ENCODE results near the gene TMEM221. TPM values are rescaled to one million over a fixed set of nuclear protein-coding genes. Genes with fewer than 3 reads are reported as not detected.

The TMEM221 gene
- total and polyA plus RNA-seq, 10 of the 15 experiments (the other 5 are each of a cell fraction or from before 2014, with no cell fraction given) = 0.04 to 0.24 TPM; not detected in 8

DNA sequence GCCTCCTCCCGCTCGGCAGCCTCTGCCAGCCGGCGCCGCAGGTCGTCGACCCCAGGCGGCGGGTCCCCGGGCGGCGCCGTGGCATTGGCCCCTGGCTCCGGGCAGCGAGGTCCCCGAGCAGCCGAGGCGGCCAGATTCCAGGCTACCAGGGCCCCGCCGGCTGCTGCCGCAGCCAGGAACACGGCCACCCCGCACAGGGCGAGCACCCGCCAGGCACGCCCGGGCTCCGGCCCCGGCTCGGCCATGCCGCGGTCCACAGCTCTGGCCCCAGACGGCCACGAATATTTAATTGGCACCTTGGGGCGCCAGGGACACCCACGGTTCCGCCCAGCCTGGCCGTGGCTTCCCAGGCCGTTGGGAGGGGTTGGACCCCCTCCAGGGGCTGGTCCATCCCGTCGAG lies 54.6 kb downstream of the TMEM221 start, which contains the start of gene CCDC194:
Gene CCDC194, minus strand, starts transcription at position 283 of the 400 bp plus-strand sequence. Its CDS starts 38 bp downstream, at position 245.
- ChIA-PET CTCF (interaction anchor here (0.8 to 4.0 kb wide), 7 partner anchors 8 to 90 kb away, joined by 3 to 36 read pairs (median 7); no protein-coding TSS in a partner anchor), RAD21 (ENCODE audit: unreplicated experiment) (no interaction called here), POLR2A (interaction anchor here (0.7 kb wide), 1 partner anchor 205 kb away, joined by 4 read pairs; no protein-coding TSS in a partner anchor), SMC1A (ENCODE audit: uncharacterized antibody, unreplicated experiment) (interaction anchor here (0.9 to 1.2 kb wide), 2 partner anchors 22 to 74 kb away, joined by 3 read pairs; no protein-coding TSS in a partner anchor)
- Histone ChIP-seq H3K9me3 (replicated peaks; ENCODE audit: control insufficient read depth, insufficient read depth, low read length) (no peaks in the 10 kb centered on the region; the same call in 1 of the 3 replicates), H2AFZ (ENCODE audit: control insufficient read depth, low read depth, low read length) (no peak within 1 kb of the TSS), H3K79me2 (ENCODE audit: control insufficient read depth, insufficient read depth, low read length) (no peaks in the 10 kb centered on the region), H3K27me3 (replicated peaks in 1 of 2; ENCODE audit: control insufficient read depth in 2 of 2, insufficient read depth in 2 of 2, low read length in 1 of 2) (peaks cover 2 to 3% of the 10 kb centered on the region in 2 experiments; a peak in 3 of 4 replicates), H3K4me1 (ENCODE audit: control insufficient read depth, insufficient read depth, low read length) (peaks cover 9% of the 10 kb centered on the region), H3K9ac (ENCODE audit: control insufficient read depth, insufficient read depth, low read length) (no peak within 1 kb of the TSS), H3K4me3 (no peak within 1 kb of the TSS), H3K4me2 (ENCODE audit: control insufficient read depth, insufficient read depth) (no peak within 1 kb of the TSS), H3K36me3 (ENCODE audit: control insufficient read depth in 2 of 2, insufficient read depth in 2 of 2, low read length in 1 of 2) (peaks cover 3 to 5% of the 10 kb centered on the region in 2 experiments; a peak in 2 of 4 replicates), H4K20me1 (ENCODE audit: control insufficient read depth, insufficient read depth) (no peaks in the 10 kb centered on the region), H3K27ac (ENCODE audit: control insufficient read depth, insufficient read depth) (no peak within 1 kb of the TSS)
- 69% methylated on average over 41 of the region's 41 CpGs for WGBS (ENCODE audit: insufficient coverage, insufficient replicate concordance, low lambda C conversion rate, missing lambda C conversion rate)
- FAIRE-seq (no peak), ATAC-seq (no peak), DNase-seq (ENCODE audit: low read depth, low spot score) (no peak)
- no TSS peak for BruUV-seq (replicated peaks)
- TF ChIP-seq POLR2A (IDR thresholded peaks at IDR 0.05; ENCODE audit: low read depth, low read length) (peak; percentile 61), LARP7 (IDR thresholded peaks at IDR 0.05) (no peak)
- TF ChIP-seq, protein P1, sequence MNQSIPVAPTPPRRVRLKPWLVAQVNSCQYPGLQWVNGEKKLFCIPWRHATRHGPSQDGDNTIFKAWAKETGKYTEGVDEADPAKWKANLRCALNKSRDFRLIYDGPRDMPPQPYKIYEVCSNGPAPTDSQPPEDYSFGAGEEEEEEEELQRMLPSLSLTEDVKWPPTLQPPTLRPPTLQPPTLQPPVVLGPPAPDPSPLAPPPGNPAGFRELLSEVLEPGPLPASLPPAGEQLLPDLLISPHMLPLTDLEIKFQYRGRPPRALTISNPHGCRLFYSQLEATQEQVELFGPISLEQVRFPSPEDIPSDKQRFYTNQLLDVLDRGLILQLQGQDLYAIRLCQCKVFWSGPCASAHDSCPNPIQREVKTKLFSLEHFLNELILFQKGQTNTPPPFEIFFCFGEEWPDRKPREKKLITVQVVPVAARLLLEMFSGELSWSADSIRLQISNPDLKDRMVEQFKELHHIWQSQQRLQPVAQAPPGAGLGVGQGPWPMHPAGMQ (IDR thresholded peaks at IDR 0.05; ENCODE audit: borderline replicate concordance) = no peak
- intact Hi-C loops (cut with micrococcal nuclease; ENCODE audit: unreplicated experiment) = no loop called here
- in situ Hi-C loops (cut with MboI) = no loop called here

- no peak for ATAC-seq
- no TSS peak for BruUV-seq (replicated peaks)
- no peaks in the 10 kb centered on the region; the same call in 1 of the 3 replicates for H3K9me3 ChIP-seq (replicated peaks; ENCODE audit: control insufficient read depth, insufficient read depth, low read length)
- peaks cover 0 to 5% of the 10 kb centered on the region in 2 experiments; a peak in 1 of 4 replicates for H3K36me3 ChIP-seq (ENCODE audit: control insufficient read depth in 2 of 2, insufficient read depth in 2 of 2, low read length in 1 of 2)
- H3K27me3 ChIP-seq (replicated peaks in 1 of 2; ENCODE audit: control insufficient read depth in 2 of 2, insufficient read depth in 2 of 2, low read length in 1 of 2) = peaks cover 2 to 3% of the 10 kb centered on the region in 2 experiments; a peak in 3 of 4 replicates
- POLR2A ChIA-PET = interaction anchor here (0.7 kb wide), 1 partner anchor 204 kb away, joined by 4 read pairs; no protein-coding TSS in a partner anchor
- WGBS (ENCODE audit: insufficient coverage, insufficient replicate concordance, low lambda C conversion rate, missing lambda C conversion rate) = 47% methylated on average over 2 of the region's 2 CpGs
- H3K9ac ChIP-seq (ENCODE audit: control insufficient read depth, insufficient read depth, low read length) = no peak overlapping the region
- RAD21 ChIA-PET (ENCODE audit: unreplicated experiment) = no interaction called here
- no peak overlapping the region for H3K27ac ChIP-seq (ENCODE audit: control insufficient read depth, insufficient read depth)
- TF ChIP-seq NFYB (IDR thresholded peaks at IDR 0.05; ENCODE audit: insufficient read depth, low read depth, low read length) (no peak), JUND (IDR thresholded peaks at IDR 0.05; ENCODE audit: low read depth, low read length) (no peak), BACH1 (IDR thresholded peaks at IDR 0.05; ENCODE audit: borderline replicate concordance) (no peak), POLR2AphosphoS5 (IDR thresholded peaks at IDR 0.05; ENCODE audit: low read length) (no peak)
- TF ChIP-seq, protein P2, sequence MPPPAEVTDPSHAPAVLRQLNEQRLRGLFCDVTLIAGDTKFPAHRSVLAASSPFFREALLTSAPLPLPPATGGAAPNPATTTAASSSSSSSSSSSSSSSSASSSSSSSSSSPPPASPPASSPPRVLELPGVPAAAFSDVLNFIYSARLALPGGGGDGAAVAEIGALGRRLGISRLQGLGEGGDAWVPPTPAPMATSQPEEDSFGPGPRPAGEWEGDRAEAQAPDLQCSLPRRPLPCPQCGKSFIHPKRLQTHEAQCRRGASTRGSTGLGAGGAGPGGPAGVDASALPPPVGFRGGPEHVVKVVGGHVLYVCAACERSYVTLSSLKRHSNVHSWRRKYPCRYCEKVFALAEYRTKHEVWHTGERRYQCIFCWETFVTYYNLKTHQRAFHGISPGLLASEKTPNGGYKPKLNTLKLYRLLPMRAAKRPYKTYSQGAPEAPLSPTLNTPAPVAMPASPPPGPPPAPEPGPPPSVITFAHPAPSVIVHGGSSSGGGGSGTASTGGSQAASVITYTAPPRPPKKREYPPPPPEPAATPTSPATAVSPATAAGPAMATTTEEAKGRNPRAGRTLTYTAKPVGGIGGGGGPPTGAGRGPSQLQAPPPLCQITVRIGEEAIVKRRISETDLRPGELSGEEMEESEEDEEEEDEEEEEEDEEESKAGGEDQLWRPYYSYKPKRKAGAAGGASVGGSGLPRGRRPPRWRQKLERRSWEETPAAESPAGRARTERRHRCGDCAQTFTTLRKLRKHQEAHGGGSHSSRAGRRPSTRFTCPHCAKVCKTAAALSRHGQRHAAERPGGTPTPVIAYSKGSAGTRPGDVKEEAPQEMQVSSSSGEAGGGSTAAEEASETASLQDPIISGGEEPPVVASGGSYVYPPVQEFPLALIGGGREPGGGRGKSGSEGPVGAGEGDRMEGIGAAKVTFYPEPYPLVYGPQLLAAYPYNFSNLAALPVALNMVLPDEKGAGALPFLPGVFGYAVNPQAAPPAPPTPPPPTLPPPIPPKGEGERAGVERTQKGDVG (CRISPR knock-in tag; IDR thresholded peaks at IDR 0.05) = no peak
- TF ChIP-seq, protein P3, sequence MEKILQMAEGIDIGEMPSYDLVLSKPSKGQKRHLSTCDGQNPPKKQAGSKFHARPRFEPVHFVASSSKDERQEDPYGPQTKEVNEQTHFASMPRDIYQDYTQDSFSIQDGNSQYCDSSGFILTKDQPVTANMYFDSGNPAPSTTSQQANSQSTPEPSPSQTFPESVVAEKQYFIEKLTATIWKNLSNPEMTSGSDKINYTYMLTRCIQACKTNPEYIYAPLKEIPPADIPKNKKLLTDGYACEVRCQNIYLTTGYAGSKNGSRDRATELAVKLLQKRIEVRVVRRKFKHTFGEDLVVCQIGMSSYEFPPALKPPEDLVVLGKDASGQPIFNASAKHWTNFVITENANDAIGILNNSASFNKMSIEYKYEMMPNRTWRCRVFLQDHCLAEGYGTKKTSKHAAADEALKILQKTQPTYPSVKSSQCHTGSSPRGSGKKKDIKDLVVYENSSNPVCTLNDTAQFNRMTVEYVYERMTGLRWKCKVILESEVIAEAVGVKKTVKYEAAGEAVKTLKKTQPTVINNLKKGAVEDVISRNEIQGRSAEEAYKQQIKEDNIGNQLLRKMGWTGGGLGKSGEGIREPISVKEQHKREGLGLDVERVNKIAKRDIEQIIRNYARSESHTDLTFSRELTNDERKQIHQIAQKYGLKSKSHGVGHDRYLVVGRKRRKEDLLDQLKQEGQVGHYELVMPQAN (conservative IDR thresholded peaks at IDR 0.05) = no peak
- H3K4me1 ChIP-seq (ENCODE audit: control insufficient read depth, insufficient read depth, low read length) = peaks cover 9% of the 10 kb centered on the region
- in situ Hi-C loops (cut with MboI) (no loop called here), intact Hi-C loops (cut with micrococcal nuclease; ENCODE audit: unreplicated experiment) (no loop called here)
- no peaks in the 10 kb centered on the region for H3K79me2 ChIP-seq (ENCODE audit: control insufficient read depth, insufficient read depth, low read length)
- CTCF ChIA-PET = interaction anchor here (0.6 to 4.0 kb wide), 4 partner anchors 32 to 103 kb away, joined by 3 to 36 read pairs (median 4); no protein-coding TSS in a partner anchor
- SMC1A ChIA-PET (ENCODE audit: uncharacterized antibody, unreplicated experiment) = interaction anchor here (0.9 to 1.5 kb wide), 2 partner anchors 75 to 100 kb away, joined by 3 read pairs; no protein-coding TSS in a partner anchor
- H3K4me2 ChIP-seq (ENCODE audit: control insufficient read depth, insufficient read depth) = no peak overlapping the region
- no peak overlapping the region for H2AFZ ChIP-seq (ENCODE audit: control insufficient read depth, low read depth, low read length)
- DNase-seq (ENCODE audit: low read depth, low spot score) = no peak
- no peak overlapping the region for H3K4me3 ChIP-seq
- FAIRE-seq = no peak
- no peaks in the 10 kb centered on the region for H4K20me1 ChIP-seq (ENCODE audit: control insufficient read depth, insufficient read depth)
Observed at GRCh38 chr19:17393002-17393401, 55.5 kb downstream of the TMEM221 start.
